AG04449 (cell line): ENCODE measurements around the gene NAV1.

Experiments used
- CTCF ChIA-PET: fragments of 350-600 bp; formaldehyde crosslinking; extraction: SDS; loops from one replicate; lab custom pipeline; 2021; ENCODE audit warnings: antibody characterized with exemption; lab: Yijun Ruan, JAX
- POLR2A ChIA-PET: fragments of 400-600, 350-600 bp; formaldehyde crosslinking; extraction: SDS; loops from one replicate; lab custom pipeline; 2020; ENCODE audit warnings: antibody characterized with exemption, inconsistent platforms; lab: Yijun Ruan, JAX
- DNase-seq: peaks from one replicate; pipeline ENCODE4 v3.0.0-alpha.2; 2010; ENCODE audit warnings: low read depth, low spot score
- H3K4me3 ChIP-seq: 2 replicates; pipeline ENCODE4 v1.5.1; 2011; ENCODE audit warnings: low read depth, mild to moderate bottlenecking, control low read depth, low read length
- CTCF ChIP-seq: IDR thresholded peaks from one replicate; pipeline ENCODE4 v1.5.1; 2011; ENCODE audit warnings: mild to moderate bottlenecking, moderate library complexity, low read length, control low read depth, inconsistent platforms; ENCODE audit not compliant: insufficient read depth; ENCODE audit errors: missing control alignments

NAV1 gene

GRCh38 chr1:201493757-201494617 is 44.9 kb upstream of the NAV1 start:
- no peak for DNase-seq
- ChIA-PET POLR2A (interaction anchor here (1.3 to 1.6 kb wide), 2 partner anchors 9 kb away, joined by 6 to 7 read pairs; no protein-coding TSS in a partner anchor), CTCF (interaction anchor here (1.2 to 34.5 kb wide), 4 partner anchors 3 to 59 kb away, joined by 3 to 1139 read pairs (median 572); partner anchors contain the start of gene CSRP1)
- no peak overlapping the region for H3K4me3 ChIP-seq
- TF ChIP-seq CTCF: no peak

- TF ChIP-seq CTCF: no peak
- CTCF ChIA-PET: interaction anchor here (0.7 to 34.5 kb wide), 3 partner anchors 4 to 60 kb away, joined by 3 to 1139 read pairs (median 1139); partner anchors contain the start of gene CSRP1
- no peak overlapping the region for H3K4me3 ChIP-seq
- POLR2A ChIA-PET: interaction anchor here (1.6 kb wide), 1 partner anchor 8 kb away, joined by 6 read pairs; no protein-coding TSS in a partner anchor
- no peak for DNase-seq
Observed at GRCh38 chr1:201495551-201496295, 43.2 kb upstream of the NAV1 start.

- H3K4me3 ChIP-seq: no peak overlapping the region
- no peak for DNase-seq
- TF ChIP-seq CTCF: no peak
- ChIA-PET POLR2A (no interaction called here), CTCF (interaction anchor here (0.7 to 34.5 kb wide), 3 partner anchors 5 to 61 kb away, joined by 3 to 1139 read pairs (median 1139); partner anchors contain the start of gene CSRP1)
Observed at GRCh38 chr1:201496296-201496690, 42.6 kb upstream of the NAV1 start.

GRCh38 chr1:201497935-201498509 is 40.9 kb upstream of the NAV1 start:
- ChIA-PET CTCF (interaction anchor here (2.4 to 34.5 kb wide), 4 partner anchors 6 to 62 kb away, joined by 8 to 1139 read pairs (median 577); partner anchors contain the start of gene CSRP1), POLR2A (interaction anchor here (0.9 to 1.7 kb wide), 3 partner anchors 8 to 37 kb away, joined by 3 to 9 read pairs (median 5); partner anchors contain the start of gene CSRP1)
- no peak for TF ChIP-seq CTCF
- H3K4me3 ChIP-seq: no peak overlapping the region
- DNase-seq: no peak

GRCh38 chr1:201498621-201499020 is 40.3 kb upstream of the NAV1 start:
- no peak overlapping the region for H3K4me3 ChIP-seq
- ChIA-PET CTCF (interaction anchor here (2.4 to 34.5 kb wide), 4 partner anchors 6 to 63 kb away, joined by 8 to 1139 read pairs (median 577); partner anchors contain the start of gene CSRP1), POLR2A (interaction anchor here (0.9 to 1.7 kb wide), 3 partner anchors 8 to 37 kb away, joined by 3 to 9 read pairs (median 5); partner anchors contain the start of gene CSRP1)
- no peak for DNase-seq
- no peak for TF ChIP-seq CTCF
